Superior temporal gyrus (tissue), 1 donor: Measurements from ENCODE around the gene ASXL1.
A peak's percentile ranks its signal among the peaks of the same experiment; 100 is the strongest.
"Not testable (repeated sequence)": the region's sequence is repeated elsewhere in the genome, so short reads cannot be mapped to it uniquely, and the experiment has no call there.

Experiments
- DNase-seq: peaks from one replicate; pipeline ENCODE4 v3.0.0-alpha.2; 2016; ENCODE audit errors: extremely low spot score

The ASXL1 gene

GRCh38 chr20:32357869-32358631 is at the start of gene ASXL1:
TSS of gene ASXL1 (plus strand) at chr20:32358331. CDS start at chr20:32358776, 445 bp downstream.
- DNase-seq, result peak; percentile 96

- no peak for DNase-seq
Observed at GRCh38 chr20:32312718-32313424, 45.3 kb upstream of the ASXL1 start.

GRCh38 chr20:32314768-32315167 is 43.4 kb upstream of the ASXL1 start:
- no peak for DNase-seq

GRCh38 chr20:32315399-32315798 is 42.7 kb upstream of the ASXL1 start:
- DNase-seq, result no peak

GRCh38 chr20:32315891-32316290 is 42.2 kb upstream of the ASXL1 start:
- no peak for DNase-seq

- DNase-seq, result no peak
Observed at GRCh38 chr20:32316667-32317066, 41.5 kb upstream of the ASXL1 start.

GRCh38 chr20:32319100-32319499 is 39.0 kb upstream of the ASXL1 start:
- DNase-seq, result no peak

- DNase-seq, result no peak
Observed at GRCh38 chr20:32320305-32320704, 37.8 kb upstream of the ASXL1 start.

- no peak for DNase-seq
Observed at GRCh38 chr20:32321390-32321789, 36.7 kb upstream of the ASXL1 start.

- not testable (repeated sequence) for DNase-seq
Observed at GRCh38 chr20:32322260-32322659, 35.9 kb upstream of the ASXL1 start.

- not testable (repeated sequence) for DNase-seq
Observed at GRCh38 chr20:32323761-32324160, 34.4 kb upstream of the ASXL1 start.

GRCh38 chr20:32325706-32326503 is 32.2 kb upstream of the ASXL1 start:
- no peak for DNase-seq

- no peak for DNase-seq
Observed at GRCh38 chr20:32326504-32326845, 31.7 kb upstream of the ASXL1 start.

- DNase-seq, result no peak
Observed at GRCh38 chr20:32327087-32327681, 30.9 kb upstream of the ASXL1 start.

GRCh38 chr20:32329817-32330554 is 28.1 kb upstream of the ASXL1 start:
- DNase-seq, result no peak

GRCh38 chr20:32330555-32330897 is 27.6 kb upstream of the ASXL1 start:
- DNase-seq, result no peak

- peak; percentile 44 for DNase-seq
Observed at GRCh38 chr20:32332614-32333013, 25.5 kb upstream of the ASXL1 start.

- DNase-seq, result peak; percentile 29
Observed at GRCh38 chr20:32333181-32333987, 24.7 kb upstream of the ASXL1 start.

- no peak for DNase-seq
Observed at GRCh38 chr20:32333988-32334885, 23.9 kb upstream of the ASXL1 start.

GRCh38 chr20:32336918-32337347 is 21.2 kb upstream of the ASXL1 start:
- peak; percentile 57 for DNase-seq
